DOHH2 (cell line): ENCODE data around the gene TSHZ2.

Experiments used
- CTCF ChIP-seq: fragments of 200-600 bp; sonication (generic); IDR thresholded peaks from one replicate; pipeline ENCODE4 v1.5.1; 2014; ENCODE audit warnings: antibody characterized with exemption, mild to moderate bottlenecking, low read depth, low read length; ENCODE audit not compliant: poor library complexity, severe bottlenecking
- EZH2phosphoT487 ChIP-seq: fragments of 200-600 bp; sonication (generic); IDR thresholded peaks from 2 replicates; pipeline ENCODE4 v1.6.1; 2017; ENCODE audit warnings: borderline replicate concordance, mild to moderate bottlenecking, antibody characterized with exemption, low read length, moderate library complexity, mixed read lengths

DNA sequence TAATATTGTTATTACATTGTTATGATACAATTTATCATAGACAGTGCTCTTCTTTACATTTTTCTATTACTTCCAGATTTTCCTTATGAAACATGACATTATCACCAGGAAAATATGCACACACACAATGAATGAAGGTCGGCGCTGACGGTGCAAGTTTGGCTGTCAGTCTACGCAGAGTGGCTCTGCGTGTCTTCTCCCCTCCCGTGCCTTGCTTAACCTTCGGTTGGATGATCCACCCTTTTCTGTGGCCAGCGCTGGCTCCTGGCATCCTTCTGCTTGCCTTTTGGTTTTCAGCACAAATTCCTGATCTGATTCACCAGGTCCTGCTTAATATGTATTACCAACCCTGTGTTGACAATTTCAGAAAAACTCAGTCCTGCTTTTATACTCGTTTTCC is 157.4 kb downstream of the TSHZ2 start:
- no peak for TF ChIP-seq CTCF
- no peak for TF ChIP-seq EZH2phosphoT487
